Transverse colon (tissue), 4 donors: Measurements from ENCODE around the gene RAX2.

Experiments
- CTCF ChIP-seq, 5 experiments: fragments of 200-600 bp in 3 of 5; fragments of 450-650 bp in 2 of 5; sonication (generic) in 3 of 5; IDR thresholded peaks; 1 replicate in 2 of 5; 2 replicates in 3 of 5; pipeline ENCODE4 v1.5.1; 2016 to 2017; ENCODE audit warnings: antibody characterized with exemption in 5 of 5, inconsistent platforms in 3 of 5, mild to moderate bottlenecking in 2 of 5, moderate library complexity in 1 of 5
- POLR2A ChIP-seq: fragments of 450-650 bp; IDR thresholded peaks from one replicate; pipeline ENCODE4 v1.6.1; 2016; ENCODE audit warnings: antibody characterized with exemption, mild to moderate bottlenecking, moderate library complexity
- POLR2AphosphoS5 ChIP-seq, 3 donors: sonication (generic); formaldehyde crosslinking; IDR thresholded peaks; one replicate each; pipeline ENCODE4 v1.6.1; 2016; ENCODE audit warnings: antibody characterized with exemption in 3 of 3

GRCh38 chr19:3814648-3815047 lies 42.6 kb upstream of the RAX2 start:
- TF ChIP-seq CTCF (IDR thresholded peaks at IDR 0.05) = no peak
- TF ChIP-seq POLR2A = no peak
- TF ChIP-seq POLR2AphosphoS5 (IDR thresholded peaks at IDR 0.05) = no peak
